IMR-90 (cell line): ENCODE results near the gene ZNF598. TPM values are rescaled to one million over a fixed set of nuclear protein-coding genes. Genes with fewer than 3 reads are reported as not detected.

Source experiments
- MAZ ChIP-seq: IDR thresholded peaks from 2 replicates; pipeline ENCODE4 v1.6.1; 2012; ENCODE audit warnings: low read depth, mild to moderate bottlenecking, low read length, improper control_type of control experiment, moderate library complexity, borderline replicate concordance
- RCOR1 ChIP-seq: IDR thresholded peaks from 2 replicates; pipeline ENCODE4 v1.6.1; 2012; ENCODE audit warnings: mild to moderate bottlenecking, low read length, improper control_type of control experiment; ENCODE audit not compliant: insufficient replicate concordance
- polyA plus RNA-seq, 3 experiments: library from polyadenylated mRNA; depleted of rRNA; stranded (reverse); fragments of >200 nt; gene quantifications; 2 replicates each; pipeline ENCODE4 v1.2.3, GENCODE V29; 2012; ENCODE audit warnings: low replicate concordance in 1 of 3
- total RNA-seq: library from RNA; depleted of rRNA; stranded (reverse); fragments of >200 nt; gene quantifications from 2 replicates; pipeline ENCODE4 v1.2.3, GENCODE V29; 2012
- TF ChIP-seq, protein P1 (sequence below): conservative IDR thresholded peaks from 2 replicates; pipeline ENCODE4 v1.5.1; 2012; ENCODE audit warnings: mild to moderate bottlenecking, low read depth, low read length, improper control_type of control experiment

Gene ZNF598
- total and polyA plus RNA-seq, 2 of the 4 experiments (the other 2 are of a cell fraction), result 3.4 to 36.4 TPM

DNA sequence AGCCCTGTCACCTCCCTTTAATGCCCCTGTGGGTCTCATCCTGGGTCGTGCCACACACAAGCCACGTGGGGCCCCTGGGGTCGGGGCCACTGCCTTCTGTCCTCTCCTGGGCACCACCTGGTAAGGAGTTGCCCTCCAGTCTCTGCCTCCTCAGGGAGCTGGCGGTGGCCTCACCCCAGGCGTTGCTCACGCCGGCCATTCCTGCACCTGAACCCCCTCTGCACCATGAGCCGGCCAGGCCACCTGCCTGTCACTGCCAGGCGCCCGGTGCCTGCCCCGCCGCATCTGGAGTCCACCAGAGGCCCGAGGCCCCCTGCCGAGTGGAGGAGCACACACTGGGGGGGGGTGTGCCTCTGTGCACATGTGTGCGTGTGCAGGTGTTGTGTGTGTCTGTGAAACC lies 27.5 kb upstream of the ZNF598 start (continued):
- TF ChIP-seq, protein P1, sequence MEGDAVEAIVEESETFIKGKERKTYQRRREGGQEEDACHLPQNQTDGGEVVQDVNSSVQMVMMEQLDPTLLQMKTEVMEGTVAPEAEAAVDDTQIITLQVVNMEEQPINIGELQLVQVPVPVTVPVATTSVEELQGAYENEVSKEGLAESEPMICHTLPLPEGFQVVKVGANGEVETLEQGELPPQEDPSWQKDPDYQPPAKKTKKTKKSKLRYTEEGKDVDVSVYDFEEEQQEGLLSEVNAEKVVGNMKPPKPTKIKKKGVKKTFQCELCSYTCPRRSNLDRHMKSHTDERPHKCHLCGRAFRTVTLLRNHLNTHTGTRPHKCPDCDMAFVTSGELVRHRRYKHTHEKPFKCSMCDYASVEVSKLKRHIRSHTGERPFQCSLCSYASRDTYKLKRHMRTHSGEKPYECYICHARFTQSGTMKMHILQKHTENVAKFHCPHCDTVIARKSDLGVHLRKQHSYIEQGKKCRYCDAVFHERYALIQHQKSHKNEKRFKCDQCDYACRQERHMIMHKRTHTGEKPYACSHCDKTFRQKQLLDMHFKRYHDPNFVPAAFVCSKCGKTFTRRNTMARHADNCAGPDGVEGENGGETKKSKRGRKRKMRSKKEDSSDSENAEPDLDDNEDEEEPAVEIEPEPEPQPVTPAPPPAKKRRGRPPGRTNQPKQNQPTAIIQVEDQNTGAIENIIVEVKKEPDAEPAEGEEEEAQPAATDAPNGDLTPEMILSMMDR, result no peak
- TF ChIP-seq RCOR1 (no peak), MAZ (no peak)
